ENCODE data around the gene FOLR3. TPM values are rescaled to one million over a fixed set of nuclear protein-coding genes. Genes with fewer than 3 reads are reported as not detected.

Gene FOLR3
- total and polyA plus RNA-seq, 9 of the 15 experiments (the other 6 are each of a cell fraction or from before 2014, with no cell fraction given): not detected

DNA sequence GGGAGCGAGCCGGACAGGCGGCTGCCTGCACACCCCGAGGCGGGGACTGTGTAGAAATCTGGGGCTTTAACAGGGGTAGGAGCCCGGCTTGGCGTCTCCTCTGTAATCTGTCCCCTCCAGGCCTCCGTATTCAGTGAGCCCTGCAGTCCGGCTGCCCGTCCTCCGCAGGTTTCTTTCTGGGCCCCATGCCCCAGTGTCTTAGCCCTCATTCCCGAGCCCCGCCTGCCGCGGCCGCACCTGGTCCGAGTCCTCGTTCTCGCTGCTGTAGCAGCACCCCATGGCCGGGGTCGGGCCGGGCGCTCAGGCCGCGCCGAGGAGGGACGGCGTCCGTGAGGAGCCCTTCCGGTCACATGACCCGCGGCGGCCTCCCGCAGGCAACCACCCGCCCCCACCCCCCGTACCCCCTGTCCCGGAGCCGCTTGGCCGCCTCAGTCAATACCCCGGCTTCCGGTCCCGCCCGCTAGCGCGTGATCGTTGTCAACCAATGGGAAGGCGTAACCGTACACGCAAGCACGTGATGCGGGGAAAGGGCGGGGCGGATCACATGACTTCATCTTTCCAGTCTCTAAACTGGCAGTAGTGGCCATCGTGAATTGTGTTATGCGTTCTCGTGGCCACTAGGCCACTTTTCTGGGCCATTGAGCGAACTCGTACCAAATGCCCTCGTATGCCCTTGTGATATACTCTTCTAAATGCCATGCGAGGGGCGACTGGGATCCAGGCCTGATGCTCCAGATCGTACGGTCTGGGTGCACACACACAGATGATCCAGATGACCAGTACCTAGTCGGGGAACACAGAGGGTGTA, 32.4 kb upstream of the FOLR3 start, which contains the start of gene LAMTOR1 (continued):
- TF ChIP-seq C11orf30 (IDR thresholded peaks at IDR 0.05; ENCODE audit: low read depth): peak; percentile 79
- TF ChIP-seq, protein P1, sequence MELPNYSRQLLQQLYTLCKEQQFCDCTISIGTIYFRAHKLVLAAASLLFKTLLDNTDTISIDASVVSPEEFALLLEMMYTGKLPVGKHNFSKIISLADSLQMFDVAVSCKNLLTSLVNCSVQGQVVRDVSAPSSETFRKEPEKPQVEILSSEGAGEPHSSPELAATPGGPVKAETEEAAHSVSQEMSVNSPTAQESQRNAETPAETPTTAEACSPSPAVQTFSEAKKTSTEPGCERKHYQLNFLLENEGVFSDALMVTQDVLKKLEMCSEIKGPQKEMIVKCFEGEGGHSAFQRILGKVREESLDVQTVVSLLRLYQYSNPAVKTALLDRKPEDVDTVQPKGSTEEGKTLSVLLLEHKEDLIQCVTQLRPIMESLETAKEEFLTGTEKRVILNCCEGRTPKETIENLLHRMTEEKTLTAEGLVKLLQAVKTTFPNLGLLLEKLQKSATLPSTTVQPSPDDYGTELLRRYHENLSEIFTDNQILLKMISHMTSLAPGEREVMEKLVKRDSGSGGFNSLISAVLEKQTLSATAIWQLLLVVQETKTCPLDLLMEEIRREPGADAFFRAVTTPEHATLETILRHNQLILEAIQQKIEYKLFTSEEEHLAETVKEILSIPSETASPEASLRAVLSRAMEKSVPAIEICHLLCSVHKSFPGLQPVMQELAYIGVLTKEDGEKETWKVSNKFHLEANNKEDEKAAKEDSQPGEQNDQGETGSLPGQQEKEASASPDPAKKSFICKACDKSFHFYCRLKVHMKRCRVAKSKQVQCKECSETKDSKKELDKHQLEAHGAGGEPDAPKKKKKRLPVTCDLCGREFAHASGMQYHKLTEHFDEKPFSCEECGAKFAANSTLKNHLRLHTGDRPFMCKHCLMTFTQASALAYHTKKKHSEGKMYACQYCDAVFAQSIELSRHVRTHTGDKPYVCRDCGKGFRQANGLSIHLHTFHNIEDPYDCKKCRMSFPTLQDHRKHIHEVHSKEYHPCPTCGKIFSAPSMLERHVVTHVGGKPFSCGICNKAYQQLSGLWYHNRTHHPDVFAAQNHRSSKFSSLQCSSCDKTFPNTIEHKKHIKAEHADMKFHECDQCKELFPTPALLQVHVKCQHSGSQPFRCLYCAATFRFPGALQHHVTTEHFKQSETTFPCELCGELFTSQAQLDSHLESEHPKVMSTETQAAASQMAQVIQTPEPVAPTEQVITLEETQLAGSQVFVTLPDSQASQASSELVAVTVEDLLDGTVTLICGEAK (IDR thresholded peaks at IDR 0.05): peak; percentile 87
- TF ChIP-seq, protein P1 (CRISPR knock-in tag; IDR thresholded peaks at IDR 0.05): no peak
- TF ChIP-seq SREBF1 (IDR thresholded peaks at IDR 0.05; ENCODE audit: borderline replicate concordance, low read depth, low read length): peak; percentile 96
- TF ChIP-seq ZBTB9 (CRISPR knock-in tag; IDR thresholded peaks at IDR 0.05): peak; percentile 93
- peak; percentile 41 for TF ChIP-seq PML (IDR thresholded peaks at IDR 0.05; ENCODE audit: low read length)
- 0 out of 2 replicates have a peak, but pooled peaks have one; percentile 17 for TF ChIP-seq PRMT5 (CRISPR knock-in tag; IDR thresholded peaks at IDR 0.05)
- TF ChIP-seq ZKSCAN8 (CRISPR knock-in tag; IDR thresholded peaks at IDR 0.05): no peak
- TF ChIP-seq HCFC1 (IDR thresholded peaks at IDR 0.05; ENCODE audit: low read depth, low read length): peak; percentile 58
- TF ChIP-seq PREB (CRISPR knock-in tag; IDR thresholded peaks at IDR 0.05): no peak
- peak; percentile 95 for TF ChIP-seq GABPA (tag; conservative IDR thresholded peaks at IDR 0.05; ENCODE audit: low read depth)
- 0 out of 2 replicates have a peak, but pooled peaks have one; percentile 49 for TF ChIP-seq RNF2 (IDR thresholded peaks at IDR 0.05)
- TF ChIP-seq RB1 (IDR thresholded peaks at IDR 0.05; ENCODE audit: low read depth): peak; percentile 39; the same call in 1 of the 2 replicates
- TF ChIP-seq L3MBTL2 (IDR thresholded peaks at IDR 0.05): peak; percentile 93
- peak; percentile 49; the same call in 1 of the 2 replicates for TF ChIP-seq MTA1 (IDR thresholded peaks at IDR 0.05; ENCODE audit: borderline replicate concordance)
- TF ChIP-seq, protein P2, sequence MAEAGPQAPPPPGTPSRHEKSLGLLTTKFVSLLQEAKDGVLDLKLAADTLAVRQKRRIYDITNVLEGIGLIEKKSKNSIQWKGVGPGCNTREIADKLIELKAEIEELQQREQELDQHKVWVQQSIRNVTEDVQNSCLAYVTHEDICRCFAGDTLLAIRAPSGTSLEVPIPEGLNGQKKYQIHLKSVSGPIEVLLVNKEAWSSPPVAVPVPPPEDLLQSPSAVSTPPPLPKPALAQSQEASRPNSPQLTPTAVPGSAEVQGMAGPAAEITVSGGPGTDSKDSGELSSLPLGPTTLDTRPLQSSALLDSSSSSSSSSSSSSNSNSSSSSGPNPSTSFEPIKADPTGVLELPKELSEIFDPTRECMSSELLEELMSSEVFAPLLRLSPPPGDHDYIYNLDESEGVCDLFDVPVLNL (CRISPR knock-in tag; IDR thresholded peaks at IDR 0.05; ENCODE audit: low read depth): no peak
